NCI-H2029 (cell line): ENCODE data around the gene NR1D2.

Experiments used
- DNase-seq: peaks from one replicate; lab custom pipeline; 2025; lab: John Stamatoyannopoulos, UW

NR1D2 gene

DNA sequence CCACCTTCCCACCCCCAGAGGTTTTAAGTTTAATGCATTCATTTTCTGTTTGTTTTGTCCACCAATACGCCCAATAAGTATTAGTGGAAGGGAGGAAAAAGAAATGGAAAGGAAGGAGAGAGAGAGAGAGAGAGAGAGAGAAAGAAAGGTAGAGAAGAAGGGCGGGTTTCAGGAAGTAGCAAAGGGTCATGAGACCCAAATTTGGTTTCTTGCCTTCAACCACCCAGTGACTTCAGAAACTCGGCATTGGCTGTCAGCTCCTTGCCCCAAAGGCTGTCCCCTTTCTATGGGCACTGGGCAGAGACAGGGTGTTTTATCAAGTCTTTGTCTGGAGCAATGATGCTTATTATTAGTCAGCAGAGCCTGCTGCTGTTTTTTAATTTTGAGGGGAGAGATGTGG is 13.5 kb upstream of the NR1D2 start:
- DNase-seq: no peak

DNA sequence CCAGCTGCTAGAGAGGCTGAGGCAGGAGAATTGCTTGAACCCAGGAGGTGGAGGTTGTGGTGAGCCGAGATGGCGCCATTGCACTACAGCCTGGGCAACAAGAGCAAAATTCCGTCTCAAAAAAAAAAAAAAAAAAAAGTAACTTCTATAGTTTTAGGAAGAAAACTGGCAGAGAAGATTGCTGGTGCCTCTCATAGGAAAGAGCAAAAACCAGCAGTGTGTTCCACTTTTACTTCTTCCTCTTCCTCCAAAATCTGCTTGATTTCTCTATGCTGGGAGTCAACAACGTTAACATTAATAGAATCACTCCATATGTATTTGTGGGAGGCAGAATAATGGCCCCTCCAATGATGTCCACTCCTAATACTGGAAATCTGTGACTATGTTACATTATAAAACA is 12.5 kb upstream of the NR1D2 start:
- DNase-seq: no peak

DNA sequence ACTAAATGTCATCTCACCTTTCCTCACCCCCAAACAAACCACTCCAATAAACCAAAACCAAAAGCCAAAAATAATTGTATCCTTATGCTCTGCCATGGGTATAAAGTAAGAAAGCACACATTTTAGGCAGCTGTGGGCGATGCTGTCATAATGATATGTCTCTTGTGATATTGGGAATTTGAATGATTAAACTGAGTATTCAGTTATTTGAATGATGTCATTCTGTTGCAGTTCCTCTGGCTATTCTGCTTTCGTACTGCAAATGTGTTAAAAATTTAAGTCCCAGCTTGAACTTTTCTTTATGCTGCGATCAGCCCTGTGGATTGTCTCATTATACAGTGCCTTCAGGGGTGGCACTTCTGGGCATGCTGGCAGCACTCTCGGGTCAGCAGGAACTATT is 10.8 kb upstream of the NR1D2 start:
- DNase-seq: no peak

DNA sequence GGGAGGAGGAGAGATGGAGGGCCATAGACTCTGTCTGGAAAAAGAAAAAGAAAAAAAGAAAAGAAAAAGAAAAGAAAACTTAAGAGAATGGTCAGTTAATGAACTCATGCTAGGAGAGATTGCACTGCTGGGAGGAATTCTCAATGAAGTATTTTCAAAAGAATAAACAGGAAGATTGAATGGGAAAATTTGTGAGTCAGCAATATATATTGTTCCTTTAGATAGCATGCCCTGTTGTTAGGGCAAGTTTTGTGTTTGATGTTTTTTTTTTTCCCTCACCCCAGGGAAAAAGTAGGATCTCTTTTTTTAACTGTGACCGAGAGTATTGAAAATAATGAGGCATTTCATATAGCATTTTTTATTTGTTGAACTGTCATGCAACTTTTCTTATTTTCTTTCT is 7.8 kb upstream of the NR1D2 start:
- no peak for DNase-seq

DNA sequence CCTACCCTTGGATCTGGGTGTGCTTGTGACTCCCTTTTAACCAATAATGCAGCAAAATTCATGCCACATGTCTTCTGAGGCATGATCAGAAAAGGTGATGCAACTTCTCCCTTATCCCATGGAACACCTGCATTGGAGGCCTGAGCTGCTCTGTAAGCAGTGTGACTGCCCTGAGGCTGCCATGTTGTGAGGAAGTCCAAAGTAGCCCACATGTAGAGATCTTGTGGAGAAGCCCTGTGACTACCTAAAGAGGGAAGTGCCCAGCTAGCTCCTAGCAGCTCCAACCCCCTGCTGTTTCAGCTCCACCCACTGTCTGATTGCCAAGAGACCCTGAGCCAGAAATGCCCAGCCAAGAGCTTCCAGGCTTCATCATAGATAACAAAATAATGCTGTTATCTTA is 6.4 kb upstream of the NR1D2 start:
- DNase-seq: no peak

DNA sequence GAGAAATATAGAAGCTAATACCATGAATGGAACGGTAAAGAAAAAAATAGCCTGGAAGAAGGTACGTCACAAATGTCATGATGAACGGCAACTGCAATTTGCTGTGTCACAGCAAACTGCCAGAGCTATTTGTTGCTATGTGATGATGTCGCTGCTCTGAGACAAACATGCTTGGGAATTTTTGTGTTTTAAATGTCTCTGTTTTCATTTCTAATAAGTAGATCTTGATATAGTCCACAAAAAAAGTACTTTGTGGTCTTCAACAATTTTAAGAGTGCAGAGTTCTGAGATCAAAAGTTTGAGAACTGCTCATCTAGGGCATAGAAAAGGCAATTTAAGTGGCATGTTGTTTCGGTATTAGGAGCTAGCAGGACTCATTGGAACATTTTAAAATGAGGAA is 4.3 kb upstream of the NR1D2 start:
- no peak for DNase-seq

DNA sequence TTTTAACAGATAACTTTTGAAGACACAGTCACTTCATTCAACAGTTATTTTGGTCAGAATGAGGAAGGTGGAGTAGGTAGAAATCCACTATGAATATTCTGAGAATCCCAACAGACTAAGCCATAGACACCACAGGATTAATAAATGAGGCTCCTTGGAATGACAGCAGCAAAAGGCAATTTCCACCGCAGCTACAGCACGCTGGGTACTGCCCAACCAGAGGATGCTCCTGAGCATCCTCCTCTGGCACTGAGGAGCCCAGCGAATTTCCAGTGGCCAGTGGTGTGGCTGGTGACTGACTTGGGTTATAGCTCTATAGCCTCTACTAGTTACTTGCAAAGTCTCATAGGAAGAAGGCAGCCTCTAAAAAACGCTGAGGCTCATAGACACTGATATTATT is 3.6 kb upstream of the NR1D2 start:
- DNase-seq: no peak

DNA sequence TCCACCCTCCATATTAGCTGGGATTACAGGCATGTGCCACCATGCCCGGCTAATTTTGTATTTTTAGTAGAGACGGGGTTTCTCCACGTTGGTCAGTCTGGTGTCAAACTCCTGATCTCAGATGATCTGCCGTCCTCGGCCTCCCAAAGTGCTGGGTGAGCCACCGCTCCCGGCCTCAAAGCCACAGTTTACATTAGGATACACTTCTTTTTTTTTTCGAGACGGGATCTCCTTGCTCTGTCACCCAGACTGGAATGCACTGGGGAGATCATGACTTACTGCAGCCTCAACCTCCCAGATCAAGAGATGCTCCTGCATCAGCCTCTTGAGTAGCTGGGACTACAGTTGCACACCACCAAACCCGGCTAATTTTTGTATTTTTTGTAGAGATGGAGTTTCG is 2.5 kb upstream of the NR1D2 start:
- no peak for DNase-seq

DNA sequence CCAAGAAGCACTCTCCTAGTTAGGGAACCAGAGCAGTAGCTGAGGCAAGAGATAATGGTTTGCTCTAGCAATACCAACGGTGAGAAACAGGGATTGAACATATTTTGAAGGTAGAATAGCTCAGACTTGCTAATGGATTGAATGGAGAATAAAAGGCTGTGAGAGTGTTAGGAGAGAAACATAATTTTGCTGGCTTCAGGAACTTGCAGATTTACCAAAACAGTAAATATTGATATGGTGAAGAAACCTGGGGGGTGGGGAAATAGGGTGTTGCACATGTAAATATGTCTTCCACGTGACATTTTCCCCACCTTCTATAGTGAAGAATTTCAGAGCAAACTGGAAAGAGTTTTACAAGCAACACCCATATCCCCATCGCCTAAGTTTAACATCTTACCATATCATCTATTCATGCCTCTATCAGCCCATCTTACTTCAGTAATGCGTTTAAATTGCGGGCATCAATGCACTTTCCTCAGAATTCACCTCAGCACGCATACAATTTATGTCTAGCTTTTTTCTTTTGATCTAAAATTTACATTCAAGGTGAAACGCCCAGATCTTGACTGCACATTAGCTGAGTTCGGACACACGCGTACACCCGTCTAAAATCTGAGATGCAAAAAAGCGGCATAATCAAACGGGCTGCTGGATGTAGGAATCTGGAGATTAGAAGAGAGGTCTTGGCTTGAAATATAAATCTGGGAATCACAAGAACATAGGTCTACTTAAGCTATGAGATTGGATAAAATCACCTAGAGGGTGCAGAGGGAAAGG is 891 bp upstream of the NR1D2 start:
- DNase-seq: no peak

DNA sequence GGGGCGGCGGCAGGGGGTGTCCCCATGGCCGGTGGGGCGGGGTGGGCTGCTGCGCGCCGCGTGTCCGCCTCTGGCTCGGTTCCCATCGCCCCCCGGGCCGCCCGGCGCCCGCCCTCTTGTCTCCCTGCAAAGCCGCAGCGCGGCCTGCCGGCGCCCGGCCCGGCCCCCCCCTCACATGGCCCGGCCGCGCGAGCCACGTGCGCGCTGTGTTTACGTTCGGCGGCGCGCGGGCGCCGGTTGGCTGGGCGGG is 502 bp downstream of the NR1D2 start:
- no peak for DNase-seq

DNA sequence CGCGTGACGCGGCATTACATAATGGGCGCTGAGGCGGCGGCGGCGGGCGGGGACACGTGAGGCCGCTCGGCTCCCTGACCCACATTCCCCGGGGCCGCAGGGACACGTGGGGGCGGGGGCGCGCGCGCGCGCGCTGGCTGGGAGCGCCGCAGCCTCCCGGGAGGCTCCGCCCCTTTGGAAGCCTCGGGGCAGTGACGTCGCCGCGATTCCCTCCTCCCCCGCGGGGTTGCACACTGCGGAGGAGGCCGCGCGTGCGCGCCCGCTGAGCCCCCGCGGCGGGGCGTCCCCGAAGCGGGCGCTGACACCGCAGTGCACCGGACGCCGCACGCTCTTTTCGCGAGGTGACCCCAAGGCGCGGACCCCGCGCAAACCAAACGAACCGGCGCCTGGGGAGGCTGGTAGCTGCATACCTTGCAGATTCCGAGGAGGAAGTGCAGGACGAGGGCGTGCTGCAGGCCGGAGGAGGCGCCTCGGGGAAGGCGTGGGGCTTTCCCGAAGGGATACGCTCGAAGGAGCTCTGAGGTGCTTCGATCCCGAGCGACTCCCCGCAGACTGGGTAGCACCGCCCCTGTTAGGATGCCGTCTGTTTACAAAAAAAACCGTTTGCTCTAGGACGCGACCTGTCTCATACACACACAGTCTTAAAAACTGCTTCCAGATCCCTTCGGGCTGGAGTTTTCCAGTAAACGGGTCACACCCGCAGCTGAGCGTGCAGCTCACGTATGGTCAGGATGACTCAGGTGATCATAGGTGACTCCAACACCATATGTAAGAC is 1.0 kb downstream of the NR1D2 start:
- DNase-seq: peak; percentile 97

DNA sequence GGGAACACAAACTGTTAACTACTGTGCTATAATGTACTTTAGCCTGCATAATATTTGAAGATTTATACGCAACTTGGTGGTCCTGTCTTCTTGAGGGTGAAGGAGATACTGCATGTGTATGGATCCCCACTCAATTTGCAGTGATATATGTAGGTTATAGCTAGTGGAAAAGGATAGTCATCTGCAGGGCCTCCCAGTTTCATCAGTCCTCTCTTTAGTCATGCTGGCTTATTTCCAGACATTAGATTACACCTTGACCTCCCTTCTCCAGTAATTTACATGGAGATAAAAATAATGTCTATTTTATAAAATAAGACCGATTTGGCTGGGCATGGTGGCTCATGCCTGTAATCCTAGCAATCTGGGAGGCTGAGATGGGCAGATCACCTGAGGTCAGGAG is 3.7 kb downstream of the NR1D2 start:
- no peak for DNase-seq

DNA sequence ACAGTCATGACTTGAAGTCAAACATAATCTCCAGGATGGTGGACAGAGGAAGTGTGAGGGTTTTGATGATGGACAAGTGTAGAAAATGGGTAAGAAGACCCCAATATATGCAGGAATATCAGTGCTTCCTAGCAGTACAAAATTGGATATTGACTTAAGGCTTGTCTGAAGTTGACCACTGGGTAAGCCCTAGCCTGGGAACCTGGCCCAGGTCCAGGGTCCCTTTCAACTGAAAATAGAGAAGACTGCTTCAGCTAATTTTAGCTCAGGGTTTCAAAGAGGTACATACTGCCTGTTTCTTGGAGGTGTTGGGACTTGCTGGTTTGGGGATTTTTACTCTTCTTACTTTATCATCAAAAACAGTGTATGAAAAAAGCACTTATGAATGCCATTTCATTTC is 4.7 kb downstream of the NR1D2 start:
- peak; percentile 60 for DNase-seq

DNA sequence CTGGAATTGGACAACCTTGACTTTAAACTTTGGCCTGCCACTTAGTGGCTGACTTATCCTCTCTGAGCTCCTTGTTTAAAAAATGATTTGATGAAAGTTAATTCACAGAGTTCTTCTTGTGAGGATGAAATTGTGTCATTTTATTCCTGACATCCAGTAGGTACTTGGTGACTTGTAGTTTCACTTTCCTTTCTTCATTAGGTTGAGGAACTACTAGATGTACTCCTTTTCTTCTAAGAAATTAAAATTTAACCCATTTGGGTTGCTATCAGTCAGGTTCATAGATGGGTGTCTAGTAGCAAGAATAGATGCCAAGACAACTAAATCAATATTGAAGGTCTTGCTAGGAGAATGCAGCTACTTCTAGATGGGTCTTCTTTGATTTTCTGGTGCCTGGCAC is 5.2 kb downstream of the NR1D2 start:
- DNase-seq: no peak

DNA sequence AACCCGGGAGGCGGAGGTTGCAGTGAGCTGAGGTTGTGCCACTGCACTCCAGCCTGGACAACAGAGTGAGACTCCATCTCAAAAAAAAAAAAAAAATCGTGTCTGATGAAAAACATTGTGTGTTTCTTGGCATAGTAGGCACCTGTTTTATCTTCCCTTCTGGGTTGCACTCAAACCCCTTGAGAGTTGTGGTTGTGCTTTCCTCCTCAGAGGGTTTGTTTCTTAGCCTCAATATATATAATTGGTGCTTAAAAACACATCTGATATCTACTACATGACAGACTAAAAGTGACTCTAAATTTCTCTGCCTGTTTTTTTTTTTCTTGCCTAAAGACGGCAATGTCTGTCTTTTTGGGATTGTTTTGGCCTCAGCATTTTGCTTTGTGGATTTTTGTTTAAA is 7.6 kb downstream of the NR1D2 start:
- DNase-seq: no peak

DNA sequence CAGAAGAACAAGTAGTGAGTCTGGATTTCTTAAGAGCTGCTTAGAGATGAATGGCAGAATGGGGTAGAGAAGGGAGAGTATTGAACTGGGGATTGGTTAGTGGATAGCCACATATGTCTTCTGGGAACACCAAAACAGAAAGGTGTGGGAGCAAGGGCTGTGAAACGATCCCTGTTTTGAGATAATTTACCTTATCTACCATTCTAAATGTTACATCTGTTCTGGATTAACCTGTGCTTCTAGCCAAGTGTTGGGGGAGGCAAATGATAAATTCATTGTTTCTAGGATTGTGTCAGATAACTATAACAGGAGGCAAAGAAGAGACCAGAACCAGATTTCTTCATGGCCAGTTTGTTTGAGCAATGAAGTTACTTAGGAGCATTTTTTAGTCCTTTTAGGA is 8.4 kb downstream of the NR1D2 start:
- DNase-seq: no peak

DNA sequence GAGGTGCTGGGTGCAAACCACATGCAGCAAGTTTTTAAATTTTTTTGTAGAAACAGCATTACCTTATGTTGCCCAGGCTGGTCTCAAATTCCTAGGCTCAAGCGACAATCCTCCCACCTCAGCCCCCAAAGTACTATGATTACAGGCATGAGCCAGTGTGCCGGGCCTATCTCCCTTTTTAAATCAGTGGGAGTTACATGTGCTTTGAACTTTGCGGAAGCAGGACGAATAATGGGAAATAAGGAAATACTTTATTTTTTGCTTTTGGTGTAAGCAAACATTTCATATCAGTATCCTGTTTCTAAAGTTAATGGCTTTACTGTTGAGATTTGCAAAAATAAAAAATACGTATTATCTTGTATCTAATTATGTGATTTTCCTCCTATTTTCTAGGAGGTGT is 9.1 kb downstream of the NR1D2 start:
- no peak for DNase-seq

DNA sequence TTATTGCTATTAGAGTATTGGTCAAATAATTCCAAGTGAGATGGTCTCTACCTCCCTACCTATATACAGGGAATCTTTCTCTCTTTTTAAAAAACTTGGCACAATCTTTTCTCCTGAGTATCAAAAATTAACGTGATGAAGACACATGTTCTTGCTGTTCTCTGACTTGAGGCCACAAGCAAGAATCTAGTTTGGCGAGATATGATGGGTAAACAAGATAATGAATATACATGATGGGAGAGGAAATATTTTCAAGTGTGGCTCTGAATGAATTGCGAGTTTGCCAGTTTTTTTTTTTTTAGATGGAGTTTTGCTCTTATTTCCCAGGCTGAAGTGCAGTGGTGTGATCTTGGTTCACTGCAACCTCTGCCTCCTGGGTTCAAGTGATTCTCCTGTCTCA is 11.6 kb downstream of the NR1D2 start:
- no peak for DNase-seq

DNA sequence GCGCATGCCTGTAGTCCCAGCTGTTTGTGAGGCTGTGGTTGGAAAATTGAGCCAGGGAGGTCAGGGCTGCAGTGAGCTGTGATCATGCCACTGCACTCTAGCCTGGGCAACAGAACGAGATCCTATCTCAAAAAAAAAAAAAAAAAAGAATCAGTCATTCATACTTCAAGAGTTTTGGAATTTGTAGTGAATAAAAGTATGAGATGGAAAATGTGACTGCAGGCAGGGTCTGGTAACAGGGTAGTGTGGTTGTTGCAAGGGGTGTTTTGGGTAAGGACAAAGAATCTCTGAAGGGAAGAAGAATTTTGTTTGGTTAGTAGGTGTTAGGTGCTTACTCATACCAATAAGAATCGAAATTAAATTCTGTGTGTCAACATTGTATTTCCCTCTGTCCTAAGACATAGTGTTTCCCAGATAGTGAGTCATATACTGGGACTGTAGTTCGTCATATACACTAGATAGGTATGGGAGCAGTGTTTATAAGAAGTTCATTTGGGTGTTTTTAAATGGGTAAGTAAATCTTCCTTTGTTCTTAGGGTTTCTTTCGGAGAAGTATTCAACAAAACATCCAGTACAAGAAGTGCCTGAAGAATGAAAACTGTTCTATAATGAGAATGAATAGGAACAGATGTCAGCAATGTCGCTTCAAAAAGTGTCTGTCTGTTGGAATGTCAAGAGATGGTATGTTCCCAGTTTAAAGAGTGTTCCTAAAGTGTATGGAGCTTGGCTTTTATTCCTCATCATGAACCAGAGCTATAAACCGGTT is 14.2 kb downstream of the NR1D2 start:
- no peak for DNase-seq

DNA sequence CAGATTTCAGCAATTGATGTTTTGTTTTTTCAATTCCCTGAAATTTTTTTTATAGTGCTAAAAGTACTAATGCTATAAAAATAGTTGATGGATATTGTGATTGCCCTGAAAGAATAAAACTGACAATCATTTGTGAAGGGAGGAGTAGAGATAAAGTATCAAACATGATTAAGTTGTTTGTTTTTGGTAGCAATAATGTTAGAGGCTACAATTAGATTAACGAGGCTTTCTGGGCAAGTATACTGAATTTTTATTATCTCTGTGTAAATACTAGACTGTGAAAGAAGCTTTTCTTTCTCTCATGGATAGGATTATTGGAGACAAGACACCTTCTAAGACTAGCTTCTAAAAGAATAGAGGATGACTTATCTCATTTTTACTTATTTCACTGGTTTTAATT is 15.6 kb downstream of the NR1D2 start:
- no peak for DNase-seq

DNA sequence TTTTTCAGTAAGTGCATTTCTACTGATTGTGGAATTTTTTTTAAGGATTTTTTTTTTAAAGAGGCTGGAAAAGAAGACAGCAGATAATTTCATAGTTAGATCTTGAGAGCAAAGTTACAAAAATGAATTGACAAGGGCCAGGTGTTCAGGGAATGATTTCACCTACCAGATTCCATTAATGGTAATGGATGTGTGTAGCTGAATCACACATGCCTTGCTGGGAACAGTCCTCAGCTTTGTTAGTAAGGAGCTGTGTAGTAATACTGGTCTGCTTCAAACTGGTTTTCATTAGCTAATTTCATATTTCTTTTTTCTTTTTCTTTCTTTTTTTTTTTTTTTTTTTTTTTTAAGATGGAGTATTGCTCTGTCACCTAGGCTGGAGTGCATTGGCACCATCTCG is 16.0 kb downstream of the NR1D2 start:
- no peak for DNase-seq

DNA sequence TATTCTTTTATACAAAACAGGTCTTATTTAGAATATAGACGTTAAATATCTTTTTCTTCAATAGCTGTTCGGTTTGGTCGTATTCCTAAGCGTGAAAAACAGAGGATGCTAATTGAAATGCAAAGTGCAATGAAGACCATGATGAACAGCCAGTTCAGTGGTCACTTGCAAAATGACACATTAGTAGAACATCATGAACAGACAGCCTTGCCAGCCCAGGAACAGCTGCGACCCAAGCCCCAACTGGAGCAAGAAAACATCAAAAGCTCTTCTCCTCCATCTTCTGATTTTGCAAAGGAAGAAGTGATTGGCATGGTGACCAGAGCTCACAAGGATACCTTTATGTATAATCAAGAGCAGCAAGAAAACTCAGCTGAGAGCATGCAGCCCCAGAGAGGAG is 16.8 kb downstream of the NR1D2 start:
- no peak for DNase-seq

DNA sequence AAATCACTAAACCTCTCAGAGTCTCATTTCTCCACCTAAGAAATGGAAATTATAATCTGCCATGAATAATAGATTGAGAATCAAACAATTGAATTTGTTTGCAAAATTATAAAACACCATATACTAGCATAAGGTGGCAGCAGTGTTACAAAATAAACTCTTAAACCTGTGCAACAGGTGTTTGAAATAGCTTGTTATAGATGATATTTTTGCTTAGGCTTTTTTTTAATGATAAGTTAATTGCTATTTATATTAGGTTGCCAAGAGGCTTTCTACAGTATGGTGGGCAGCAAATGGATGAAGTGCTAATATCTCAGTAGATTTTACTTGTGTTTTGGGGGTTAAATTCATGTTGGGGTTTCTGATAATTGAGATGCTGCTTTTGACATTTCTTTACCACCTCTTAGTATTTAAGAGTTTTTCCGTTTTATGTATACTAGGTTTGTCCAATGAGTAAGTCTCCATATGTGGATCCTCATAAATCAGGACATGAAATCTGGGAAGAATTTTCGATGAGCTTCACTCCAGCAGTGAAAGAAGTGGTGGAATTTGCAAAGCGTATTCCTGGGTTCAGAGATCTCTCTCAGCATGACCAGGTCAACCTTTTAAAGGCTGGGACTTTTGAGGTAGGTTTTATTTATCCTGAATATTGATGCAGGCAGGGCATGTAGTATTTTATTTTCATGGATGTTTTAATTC is 19.6 kb downstream of the NR1D2 start:
- DNase-seq: no peak
